HCT116 (cell line): ENCODE measurements around the gene C19orf44. TPM values are rescaled to one million over a fixed set of nuclear protein-coding genes. Genes with fewer than 3 reads are reported as not detected.

ENCODE experiments used
- ATAC-seq: fragments of 200-7000 bp; cut with Tn5 transposase; 2 replicates; pipeline ENCODE4 v1.9.1; 2020; ENCODE audit warnings: mild to moderate bottlenecking, moderate library complexity
- BruUV-seq: library from RNA; stranded (reverse); fragments of 400-500 nt; replicated peaks from 2 replicates; lab custom pipeline; 2021; lab: Mats Ljungman, UMichigan
- CTCF ChIA-PET: fragments of 300-600 bp; sonication (Branson Sonifier 250); formaldehyde crosslinking; loops from one replicate; lab custom pipeline; 2021; ENCODE audit warnings: antibody characterized with exemption; lab: Charles Lee
- POLR2A ChIA-PET: fragments of 300-600, 350-600 bp; sonication (Branson Sonifier 250); formaldehyde crosslinking; loops from one replicate; lab custom pipeline; 2021; ENCODE audit warnings: antibody characterized with exemption; lab: Charles Lee
- RAD21 ChIA-PET, 2 experiments: fragments of 300-600 bp; sonication (Branson Sonifier 250); formaldehyde crosslinking; loops; one replicate each; lab custom pipeline; 2023; ENCODE audit warnings: low total read pairs in 2 of 2; ENCODE audit not compliant: uncharacterized antibody in 2 of 2, unreplicated experiment in 2 of 2, low non-redundant PET in 1 of 2; lab: Charles Lee
- DNase-seq: peaks from one replicate; pipeline ENCODE4 v3.0.0-alpha.2; 2010; ENCODE audit warnings: low read depth, low spot score
- H2AFZ ChIP-seq: fragments of 200-600 bp; shearing (Covaris generic), sonication (generic); 2 replicates; pipeline ENCODE4 v1.6.1; 2017; ENCODE audit warnings: low read depth, mixed run types, mixed read lengths, antibody characterized with exemption, low read length; ENCODE audit not compliant: poor library complexity, severe bottlenecking
- H3K27ac ChIP-seq: 2 replicates; pipeline ENCODE4 v1.5.1; 2012; ENCODE audit warnings: low read depth, low read length
- H3K27me3 ChIP-seq: fragments of 200-600 bp; sonication (generic); 2 replicates; pipeline ENCODE4 v1.6.1; 2016; ENCODE audit warnings: mixed run types, low read length, mixed read lengths; ENCODE audit not compliant: insufficient read depth
- H3K36me3 ChIP-seq, 2 experiments: fragments of 200-500 bp in 1 of 2; fragments of 200-600 bp in 1 of 2; sonication (Bioruptor generic) in 1 of 2; sonication (generic) in 1 of 2; 2 replicates each; pipeline versions ENCODE4 v1.5.1 to v1.6.1; 2014 to 2016; ENCODE audit warnings: low read length in 2 of 2, inconsistent platforms in 1 of 2, mixed read lengths in 1 of 2, mixed run types in 1 of 2; ENCODE audit not compliant: insufficient read depth in 2 of 2, control insufficient read depth in 1 of 2
- H3K4me1 ChIP-seq, 2 experiments: fragments of 200-600 bp in 1 of 2; sonication (generic) in 1 of 2; 2 replicates each; pipeline versions ENCODE4 v1.5.1 to v1.6.1; 2012 to 2017; ENCODE audit warnings: low read length in 2 of 2, inconsistent platforms in 1 of 2, mild to moderate bottlenecking in 1 of 2, mixed read lengths in 1 of 2, mixed run types in 1 of 2, moderate library complexity in 1 of 2; ENCODE audit not compliant: insufficient read depth in 2 of 2, control insufficient read depth in 1 of 2
- H3K4me2 ChIP-seq: fragments of 200-600 bp; sonication (generic); 2 replicates; pipeline ENCODE4 v1.6.1; 2017; ENCODE audit warnings: mixed run types, low read length, mixed read lengths
- H3K4me3 ChIP-seq, 2 experiments: fragments of 200-600 bp in 1 of 2; sonication (generic) in 1 of 2; replicated peaks in 1 of 2; 2 replicates each; pipeline ENCODE4 v1.5.1; 2011 to 2016; ENCODE audit warnings: low read length in 2 of 2, control low read depth in 1 of 2, low read depth in 1 of 2, mild to moderate bottlenecking in 1 of 2, mixed read lengths in 1 of 2, mixed run types in 1 of 2
- H3K79me2 ChIP-seq: fragments of 200-600 bp; sonication (generic); 2 replicates; pipeline ENCODE4 v1.6.1; 2017; ENCODE audit warnings: mild to moderate bottlenecking, mixed run types, low read length, moderate library complexity, mixed read lengths; ENCODE audit not compliant: insufficient read depth
- H3K9ac ChIP-seq: fragments of 200-600 bp; sonication (generic); 2 replicates; pipeline ENCODE4 v1.6.1; 2016; ENCODE audit warnings: low read length, mixed read lengths
- H3K9me2 ChIP-seq: fragments of 200-600 bp; sonication (generic), shearing (Covaris generic); 2 replicates; pipeline ENCODE4 v1.6.1; 2017; ENCODE audit warnings: mixed run types, mild to moderate bottlenecking, moderate library complexity; ENCODE audit not compliant: insufficient read depth
- H3K9me3 ChIP-seq, 2 experiments: fragments of 200-500 bp in 1 of 2; fragments of 200-600 bp in 1 of 2; sonication (Bioruptor generic) in 1 of 2; sonication (generic) in 1 of 2; 2 replicates each; pipeline ENCODE4 v1.6.1; 2014 to 2017; ENCODE audit warnings: low read length in 2 of 2, mixed read lengths in 2 of 2, inconsistent platforms in 1 of 2, low read depth in 1 of 2, mild to moderate bottlenecking in 1 of 2, mixed run types in 1 of 2, moderate library complexity in 1 of 2; ENCODE audit not compliant: control insufficient read depth in 1 of 2, insufficient read depth in 1 of 2
- H4K20me1 ChIP-seq: fragments of 200-600 bp; sonication (generic), shearing (Covaris generic); 2 replicates; pipeline ENCODE4 v1.6.1; 2017; ENCODE audit warnings: mixed run types, mild to moderate bottlenecking, moderate library complexity; ENCODE audit not compliant: insufficient read depth
- ATF3 ChIP-seq: IDR thresholded peaks from 2 replicates; pipeline ENCODE4 v1.6.1; 2012
- CBX3 ChIP-seq: IDR thresholded peaks from 2 replicates; pipeline ENCODE4 v1.6.1; 2012; ENCODE audit warnings: low read depth
- EGR1 ChIP-seq: IDR thresholded peaks from 2 replicates; pipeline ENCODE4 v1.6.1; 2012; ENCODE audit warnings: low read depth
- ELF1 ChIP-seq: IDR thresholded peaks from 2 replicates; pipeline ENCODE4 v1.6.1; 2012; ENCODE audit warnings: low read depth, borderline replicate concordance
- EZH2phosphoT487 ChIP-seq: fragments of 200-600 bp; IDR thresholded peaks from 2 replicates; pipeline ENCODE4 v1.6.1; 2018; ENCODE audit warnings: antibody characterized with exemption, borderline replicate concordance
- JUND ChIP-seq: IDR thresholded peaks from 2 replicates; pipeline ENCODE4 v1.6.1; 2012
- POLR2A ChIP-seq: IDR thresholded peaks from 2 replicates; pipeline ENCODE4 v1.7.0; 2011; ENCODE audit warnings: borderline replicate concordance; ENCODE audit not compliant: insufficient read depth, insufficient read length; ENCODE audit errors: extremely low read depth
- POLR2AphosphoS5 ChIP-seq: IDR thresholded peaks from 2 replicates; pipeline ENCODE4 v1.6.1; 2011; ENCODE audit warnings: mild to moderate bottlenecking, low read depth, low read length, moderate library complexity
- RAD21 ChIP-seq: IDR thresholded peaks from 2 replicates; pipeline ENCODE4 v1.6.1; 2012; ENCODE audit warnings: low read depth, mild to moderate bottlenecking
- SIN3A ChIP-seq: IDR thresholded peaks from 2 replicates; pipeline ENCODE4 v1.6.1; 2012; ENCODE audit warnings: low read depth
- SRF ChIP-seq: IDR thresholded peaks from 2 replicates; pipeline ENCODE4 v1.6.1; 2012; ENCODE audit warnings: low read depth
- TCF7L2 ChIP-seq: IDR thresholded peaks from 2 replicates; pipeline ENCODE4 v1.7.0; 2011; ENCODE audit warnings: borderline replicate concordance, inconsistent platforms; ENCODE audit not compliant: insufficient read depth, insufficient read length; ENCODE audit errors: extremely low read depth
- ZBTB33 ChIP-seq: IDR thresholded peaks from 2 replicates; pipeline ENCODE4 v1.6.1; 2011; ENCODE audit warnings: mild to moderate bottlenecking, low read length, moderate library complexity; ENCODE audit not compliant: insufficient replicate concordance; ENCODE audit errors: extremely low read depth
- ZFX ChIP-seq: fragments of 450-650 bp; IDR thresholded peaks from 2 replicates; pipeline ENCODE4 v1.6.1; 2017
- ZNF274 ChIP-seq: fragments of 200-500 bp; sonication (Bioruptor generic); IDR thresholded peaks from 2 replicates; pipeline ENCODE4 v1.6.1; 2014; ENCODE audit warnings: mild to moderate bottlenecking, low read depth, low read length, inconsistent platforms
- intact Hi-C: fragments of 100-400 bp; cut with micrococcal nuclease; formaldehyde crosslinking; loops from 2 replicates; pipeline ENCODE4 v1.10.0; 2022
- total RNA-seq: library from RNA; stranded (reverse); gene quantifications from one replicate; pipeline ENCODE4 v1.2.1, GENCODE V29; 2021; ENCODE audit not compliant: unreplicated experiment
- TF ChIP-seq, protein P1 (sequence below): IDR thresholded peaks from 2 replicates; pipeline ENCODE4 v1.6.1; 2012; ENCODE audit warnings: low read depth
- TF ChIP-seq, protein P2 (sequence below): IDR thresholded peaks from 2 replicates; pipeline ENCODE4 v1.6.1; 2012
- TF ChIP-seq, protein P3 (sequence below), 3 experiments: fragments of 200-600 bp in 1 of 3; sonication (generic) in 1 of 3; IDR thresholded peaks in 2 of 3; conservative IDR thresholded peaks in 1 of 3; 2 replicates each; pipeline ENCODE4 v1.5.1; 2012 to 2017; ENCODE audit warnings: low read depth in 2 of 3, low read length in 2 of 3, antibody characterized with exemption in 1 of 3, borderline replicate concordance in 1 of 3, control low read depth in 1 of 3, mild to moderate bottlenecking in 1 of 3, mixed read lengths in 1 of 3, mixed run types in 1 of 3, moderate library complexity in 1 of 3; ENCODE audit not compliant: insufficient read depth in 1 of 3

C19orf44 gene
- total RNA-seq, 1 experiment from 2014 or later, result 6.8 TPM

GRCh38 chr19:16452325-16452724 lies 43.9 kb upstream of the C19orf44 start (continued):
- TF ChIP-seq TCF7L2 (no peak), JUND (no peak), SRF (no peak), CBX3 (no peak)
- TF ChIP-seq, protein P1, sequence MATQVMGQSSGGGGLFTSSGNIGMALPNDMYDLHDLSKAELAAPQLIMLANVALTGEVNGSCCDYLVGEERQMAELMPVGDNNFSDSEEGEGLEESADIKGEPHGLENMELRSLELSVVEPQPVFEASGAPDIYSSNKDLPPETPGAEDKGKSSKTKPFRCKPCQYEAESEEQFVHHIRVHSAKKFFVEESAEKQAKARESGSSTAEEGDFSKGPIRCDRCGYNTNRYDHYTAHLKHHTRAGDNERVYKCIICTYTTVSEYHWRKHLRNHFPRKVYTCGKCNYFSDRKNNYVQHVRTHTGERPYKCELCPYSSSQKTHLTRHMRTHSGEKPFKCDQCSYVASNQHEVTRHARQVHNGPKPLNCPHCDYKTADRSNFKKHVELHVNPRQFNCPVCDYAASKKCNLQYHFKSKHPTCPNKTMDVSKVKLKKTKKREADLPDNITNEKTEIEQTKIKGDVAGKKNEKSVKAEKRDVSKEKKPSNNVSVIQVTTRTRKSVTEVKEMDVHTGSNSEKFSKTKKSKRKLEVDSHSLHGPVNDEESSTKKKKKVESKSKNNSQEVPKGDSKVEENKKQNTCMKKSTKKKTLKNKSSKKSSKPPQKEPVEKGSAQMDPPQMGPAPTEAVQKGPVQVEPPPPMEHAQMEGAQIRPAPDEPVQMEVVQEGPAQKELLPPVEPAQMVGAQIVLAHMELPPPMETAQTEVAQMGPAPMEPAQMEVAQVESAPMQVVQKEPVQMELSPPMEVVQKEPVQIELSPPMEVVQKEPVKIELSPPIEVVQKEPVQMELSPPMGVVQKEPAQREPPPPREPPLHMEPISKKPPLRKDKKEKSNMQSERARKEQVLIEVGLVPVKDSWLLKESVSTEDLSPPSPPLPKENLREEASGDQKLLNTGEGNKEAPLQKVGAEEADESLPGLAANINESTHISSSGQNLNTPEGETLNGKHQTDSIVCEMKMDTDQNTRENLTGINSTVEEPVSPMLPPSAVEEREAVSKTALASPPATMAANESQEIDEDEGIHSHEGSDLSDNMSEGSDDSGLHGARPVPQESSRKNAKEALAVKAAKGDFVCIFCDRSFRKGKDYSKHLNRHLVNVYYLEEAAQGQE, result no peak

GRCh38 chr19:16454351-16454918 lies 41.8 kb upstream of the C19orf44 start:
- no peak overlapping the region for H3K4me2 ChIP-seq
- no peaks in the 10 kb centered on the region for H4K20me1 ChIP-seq
- POLR2A ChIA-PET, result no interaction called here
- H3K9ac ChIP-seq, result no peak overlapping the region
- CTCF ChIA-PET, result interaction anchor here (1.2 kb wide), 1 partner anchor 13 kb away, joined by 3 read pairs; no protein-coding TSS in a partner anchor
- H3K4me3 ChIP-seq, result no peak overlapping the region
- DNase-seq (no peak), ATAC-seq (no peak)
- H3K27me3 ChIP-seq, result no peaks in the 10 kb centered on the region
- no peaks in the 10 kb centered on the region for H3K9me3 ChIP-seq
- BruUV-seq, result no TSS peak
- no peak overlapping the region for H3K27ac ChIP-seq
- TF ChIP-seq, protein P2, sequence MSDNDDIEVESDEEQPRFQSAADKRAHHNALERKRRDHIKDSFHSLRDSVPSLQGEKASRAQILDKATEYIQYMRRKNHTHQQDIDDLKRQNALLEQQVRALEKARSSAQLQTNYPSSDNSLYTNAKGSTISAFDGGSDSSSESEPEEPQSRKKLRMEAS, result no peak
- TF ChIP-seq ZBTB33 (no peak), RAD21 (no peak), POLR2A (no peak), EZH2phosphoT487 (no peak), JUND (no peak), POLR2AphosphoS5 (no peak), ATF3 (no peak), SRF (no peak), ELF1 (no peak), ZFX (no peak), EGR1 (no peak), TCF7L2 (no peak), SIN3A (no peak), ZNF274 (no peak)
- TF ChIP-seq, protein P3, sequence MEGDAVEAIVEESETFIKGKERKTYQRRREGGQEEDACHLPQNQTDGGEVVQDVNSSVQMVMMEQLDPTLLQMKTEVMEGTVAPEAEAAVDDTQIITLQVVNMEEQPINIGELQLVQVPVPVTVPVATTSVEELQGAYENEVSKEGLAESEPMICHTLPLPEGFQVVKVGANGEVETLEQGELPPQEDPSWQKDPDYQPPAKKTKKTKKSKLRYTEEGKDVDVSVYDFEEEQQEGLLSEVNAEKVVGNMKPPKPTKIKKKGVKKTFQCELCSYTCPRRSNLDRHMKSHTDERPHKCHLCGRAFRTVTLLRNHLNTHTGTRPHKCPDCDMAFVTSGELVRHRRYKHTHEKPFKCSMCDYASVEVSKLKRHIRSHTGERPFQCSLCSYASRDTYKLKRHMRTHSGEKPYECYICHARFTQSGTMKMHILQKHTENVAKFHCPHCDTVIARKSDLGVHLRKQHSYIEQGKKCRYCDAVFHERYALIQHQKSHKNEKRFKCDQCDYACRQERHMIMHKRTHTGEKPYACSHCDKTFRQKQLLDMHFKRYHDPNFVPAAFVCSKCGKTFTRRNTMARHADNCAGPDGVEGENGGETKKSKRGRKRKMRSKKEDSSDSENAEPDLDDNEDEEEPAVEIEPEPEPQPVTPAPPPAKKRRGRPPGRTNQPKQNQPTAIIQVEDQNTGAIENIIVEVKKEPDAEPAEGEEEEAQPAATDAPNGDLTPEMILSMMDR (IDR thresholded peaks at IDR 0.05 in 2 of 3, conservative IDR thresholded peaks at IDR 0.05 in 1 of 3; ENCODE audit: borderline replicate concordance in 1 of 3, insufficient read depth in 1 of 3, low read depth in 2 of 3, low read length in 2 of 3), result no peak
- H3K36me3 ChIP-seq, result no peaks in the 10 kb centered on the region
- intact Hi-C loops, result no loop called here
- H3K4me1 ChIP-seq, result peaks cover 11 to 28% of the 10 kb centered on the region in 2 experiments; a peak in 3 of 4 replicates
- no peaks in the 10 kb centered on the region for H3K9me2 ChIP-seq
- H2AFZ ChIP-seq, result no peak overlapping the region
- RAD21 ChIA-PET, result no interaction called here
- H3K79me2 ChIP-seq, result peaks cover 78% of the 10 kb centered on the region
